NCI-H2171 treated with DMSO at 0.1 percent for 48 hours (cell line): ENCODE results near the gene CDC42SE1.
A peak's percentile ranks its signal among the peaks of the same experiment; 100 is the strongest.
"Not testable (repeated sequence)": the region's sequence is repeated elsewhere in the genome, so short reads cannot be mapped to it uniquely, and the experiment has no call there.

Experiments
- DNase-seq: peaks from one replicate; lab custom pipeline; 2025; lab: John Stamatoyannopoulos, UW

Gene CDC42SE1

GRCh38 chr1:151059109-151060006, at the start of gene CDC42SE1:
Gene CDC42SE1, minus strand, starts transcription at chr1:151059622. Its CDS starts 3,892 bp downstream, at chr1:151055730.
- DNase-seq: peak; percentile 84

GRCh38 chr1:151108331-151108730, 48.9 kb upstream of the CDC42SE1 start:
- no peak for DNase-seq

GRCh38 chr1:151106894-151107293, 47.5 kb upstream of the CDC42SE1 start:
- no peak for DNase-seq

- DNase-seq: no peak
Measured at GRCh38 chr1:151104630-151105029, 45.2 kb upstream of the CDC42SE1 start.

- no peak for DNase-seq
Measured at GRCh38 chr1:151098126-151098525, 38.7 kb upstream of the CDC42SE1 start.

GRCh38 chr1:151097426-151097825, 38.0 kb upstream of the CDC42SE1 start:
- not testable (repeated sequence) for DNase-seq

- DNase-seq: no peak
Measured at GRCh38 chr1:151085953-151086559, 26.6 kb upstream of the CDC42SE1 start.

- no peak for DNase-seq
Measured at GRCh38 chr1:151072224-151072623, 12.8 kb upstream of the CDC42SE1 start.

- peak; percentile 95 for DNase-seq
Measured at GRCh38 chr1:151070474-151071276, 11.3 kb upstream of the CDC42SE1 start, which contains the start of gene GABPB2. Gene GABPB2, plus strand, starts transcription at chr1:151070761. Its CDS starts 17,429 bp downstream, at chr1:151088190.

GRCh38 chr1:151069103-151069486, 9.7 kb upstream of the CDC42SE1 start:
- DNase-seq: no peak

- no peak for DNase-seq
Measured at GRCh38 chr1:151067185-151067584, 7.8 kb upstream of the CDC42SE1 start.

GRCh38 chr1:151065089-151065645, 5.7 kb upstream of the CDC42SE1 start:
- no peak for DNase-seq

GRCh38 chr1:151062741-151063371, 3.4 kb upstream of the CDC42SE1 start:
- no peak for DNase-seq

GRCh38 chr1:151061704-151062103, 2.3 kb upstream of the CDC42SE1 start:
- DNase-seq: no peak

- peak; percentile 54 for DNase-seq
Measured at GRCh38 chr1:151060657-151061421, 1.4 kb upstream of the CDC42SE1 start.

- peak; percentile 93 for DNase-seq
Measured at GRCh38 chr1:151060007-151060656, 710 bp upstream of the CDC42SE1 start, which contains the start of gene MLLT11. Gene MLLT11, plus strand, starts transcription at chr1:151060397. Its CDS starts 6,828 bp downstream, at chr1:151067225.

- DNase-seq: peak; percentile 18
Measured at GRCh38 chr1:151058692-151059091, 730 bp downstream of the CDC42SE1 start.

GRCh38 chr1:151056149-151056548, 3.3 kb downstream of the CDC42SE1 start:
- DNase-seq: no peak

GRCh38 chr1:151055581-151055980, 3.8 kb downstream of the CDC42SE1 start:
- no peak for DNase-seq

- no peak for DNase-seq
Measured at GRCh38 chr1:151054971-151055547, 4.4 kb downstream of the CDC42SE1 start.
